ENCODE results near the gene DSCAM. TPM values are rescaled to one million over a fixed set of nuclear protein-coding genes. Genes with fewer than 3 reads are reported as not detected.

The DSCAM gene
- polyA plus RNA-seq, 3 donors: not detected

DNA sequence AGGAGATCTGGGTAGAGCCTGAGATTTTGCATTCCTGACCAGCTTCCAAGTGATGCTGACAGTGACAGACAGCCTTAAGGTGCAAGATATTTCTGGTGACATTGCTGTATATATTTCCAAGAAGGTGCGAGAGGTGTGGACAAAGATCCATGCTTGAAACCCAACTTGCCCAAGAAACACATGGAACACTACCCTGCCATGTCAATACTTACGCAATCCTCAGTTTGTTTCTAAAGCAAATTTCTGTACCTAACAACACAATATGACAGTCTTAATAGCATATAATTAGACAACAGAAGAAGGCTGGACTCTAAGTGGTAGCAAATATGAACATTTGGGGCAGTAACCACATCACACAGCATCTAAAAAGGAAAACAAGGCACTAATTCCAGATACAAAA, 260.4 kb downstream of the DSCAM start:
- H3K9ac ChIP-seq (ENCODE audit: insufficient read depth, low read length, poor library complexity, severe bottlenecking): no peak overlapping the region
- no peak overlapping the region for H2AFZ ChIP-seq (ENCODE audit: insufficient read depth, low read depth, low read length, poor library complexity, severe bottlenecking)
- no peaks in the 10 kb centered on the region for H3K27me3 ChIP-seq (ENCODE audit: control insufficient read depth in 2 of 2, insufficient read depth in 2 of 2, low read length in 2 of 2)
- TF ChIP-seq, protein P1, sequence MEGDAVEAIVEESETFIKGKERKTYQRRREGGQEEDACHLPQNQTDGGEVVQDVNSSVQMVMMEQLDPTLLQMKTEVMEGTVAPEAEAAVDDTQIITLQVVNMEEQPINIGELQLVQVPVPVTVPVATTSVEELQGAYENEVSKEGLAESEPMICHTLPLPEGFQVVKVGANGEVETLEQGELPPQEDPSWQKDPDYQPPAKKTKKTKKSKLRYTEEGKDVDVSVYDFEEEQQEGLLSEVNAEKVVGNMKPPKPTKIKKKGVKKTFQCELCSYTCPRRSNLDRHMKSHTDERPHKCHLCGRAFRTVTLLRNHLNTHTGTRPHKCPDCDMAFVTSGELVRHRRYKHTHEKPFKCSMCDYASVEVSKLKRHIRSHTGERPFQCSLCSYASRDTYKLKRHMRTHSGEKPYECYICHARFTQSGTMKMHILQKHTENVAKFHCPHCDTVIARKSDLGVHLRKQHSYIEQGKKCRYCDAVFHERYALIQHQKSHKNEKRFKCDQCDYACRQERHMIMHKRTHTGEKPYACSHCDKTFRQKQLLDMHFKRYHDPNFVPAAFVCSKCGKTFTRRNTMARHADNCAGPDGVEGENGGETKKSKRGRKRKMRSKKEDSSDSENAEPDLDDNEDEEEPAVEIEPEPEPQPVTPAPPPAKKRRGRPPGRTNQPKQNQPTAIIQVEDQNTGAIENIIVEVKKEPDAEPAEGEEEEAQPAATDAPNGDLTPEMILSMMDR (IDR thresholded peaks at IDR 0.05): no peak
- H3K27ac Mint-ChIP-seq: no peak overlapping the region
- no peaks in the 10 kb centered on the region for H3K4me1 ChIP-seq (ENCODE audit: control insufficient read depth in 1 of 2, insufficient read depth in 2 of 2, low read length in 2 of 2)
- no CpG with 5 or more reads among the region's 2 CpGs for WGBS (ENCODE audit: insufficient coverage)
- no peaks in the 10 kb centered on the region for H3K4me1 Mint-ChIP-seq
- no peaks in the 10 kb centered on the region for H3K36me3 Mint-ChIP-seq
- H3K27ac ChIP-seq (ENCODE audit: low read depth in 1 of 2, low read length in 2 of 2): no peak overlapping the region
- no peaks in the 10 kb centered on the region for H3K36me3 ChIP-seq (replicated peaks in 1 of 2; ENCODE audit: control insufficient read depth in 1 of 2, insufficient read depth in 2 of 2, low read length in 2 of 2)
- no peak for DNase-seq
- H3K4me3 ChIP-seq (replicated peaks in 1 of 3; ENCODE audit: low read depth in 2 of 3, low read length in 3 of 3): no peak overlapping the region
- H3K4me3 Mint-ChIP-seq: no peak overlapping the region
- intact Hi-C loops (cut with micrococcal nuclease): no loop called here
- no peaks in the 10 kb centered on the region for H3K79me2 ChIP-seq (ENCODE audit: insufficient read depth, low read length)
- no peaks in the 10 kb centered on the region for H4K20me1 ChIP-seq (ENCODE audit: insufficient read depth, low read length)
- H3K9me3 ChIP-seq (replicated peaks in 1 of 2; ENCODE audit: control insufficient read depth in 1 of 2, insufficient read depth in 1 of 2, low read length in 2 of 2): peaks cover 0 to 8% of the 10 kb centered on the region in 2 donors
- H3K27me3 Mint-ChIP-seq (ENCODE audit: low read depth in 3 of 3): no peaks in the 10 kb centered on the region
- H3K9me3 Mint-ChIP-seq: peaks cover 0 to 16% (median 7%) of the 10 kb centered on the region in 7 donors
- H3K4me2 ChIP-seq (replicated peaks; ENCODE audit: extremely low read depth, low read length, poor library complexity, severe bottlenecking): no peak overlapping the region

DNA sequence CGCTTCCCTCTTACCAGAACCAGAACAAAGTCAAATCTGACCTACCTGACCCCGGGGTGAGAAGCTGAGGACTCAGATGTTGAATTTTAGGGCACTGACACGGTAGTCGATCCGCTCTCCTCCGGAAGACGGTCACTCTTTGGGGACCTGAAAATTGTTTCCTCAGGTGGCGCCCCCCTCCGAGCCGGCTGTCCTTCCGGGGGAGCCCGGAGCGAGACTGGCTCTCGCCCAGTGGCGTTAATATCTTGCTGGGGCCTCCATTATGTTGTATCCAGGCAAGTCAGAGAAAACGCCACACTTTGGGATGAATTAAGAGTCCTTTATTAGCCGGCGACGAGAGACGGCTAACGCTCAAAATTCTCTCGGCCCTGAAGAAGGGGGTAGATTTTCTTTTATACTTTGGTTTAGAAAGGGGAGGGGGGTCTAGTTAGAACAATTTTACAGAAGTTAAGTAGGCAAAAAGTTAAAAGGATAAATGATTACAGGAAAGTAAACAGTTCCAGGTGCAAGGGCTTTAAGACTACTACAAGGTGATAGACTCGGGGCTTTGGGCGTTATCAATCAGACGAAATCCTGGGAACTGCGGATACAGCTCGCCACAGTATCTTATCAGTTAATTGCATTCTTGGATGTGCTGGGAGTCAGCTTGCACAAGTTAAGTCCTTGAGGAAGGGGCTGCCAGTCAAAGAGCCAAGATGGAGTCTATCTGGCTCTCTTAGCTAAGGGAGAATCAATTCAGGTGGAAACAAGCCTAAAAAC, 269.5 kb downstream of the DSCAM start:
- Histone ChIP-seq H3K27me3 (ENCODE audit: control insufficient read depth in 2 of 2, insufficient read depth in 2 of 2, low read length in 2 of 2) (no peaks in the 10 kb centered on the region), H4K20me1 (ENCODE audit: insufficient read depth, low read length) (no peaks in the 10 kb centered on the region), H3K4me2 (replicated peaks; ENCODE audit: extremely low read depth, low read length, poor library complexity, severe bottlenecking) (no peak overlapping the region), H3K9ac (ENCODE audit: insufficient read depth, low read length, poor library complexity, severe bottlenecking) (no peak overlapping the region), H2AFZ (ENCODE audit: insufficient read depth, low read depth, low read length, poor library complexity, severe bottlenecking) (no peak overlapping the region), H3K27ac (ENCODE audit: low read depth in 1 of 2, low read length in 2 of 2) (no peak overlapping the region), H3K36me3 (replicated peaks in 1 of 2; ENCODE audit: control insufficient read depth in 1 of 2, insufficient read depth in 2 of 2, low read length in 2 of 2) (no peaks in the 10 kb centered on the region), H3K9me3 (replicated peaks in 1 of 2; ENCODE audit: control insufficient read depth in 1 of 2, insufficient read depth in 1 of 2, low read length in 2 of 2) (peaks cover 0 to 10% of the 10 kb centered on the region in 2 donors), H3K79me2 (ENCODE audit: insufficient read depth, low read length) (no peaks in the 10 kb centered on the region), H3K4me3 (replicated peaks in 1 of 3; ENCODE audit: low read depth in 2 of 3, low read length in 3 of 3) (no peak overlapping the region), H3K4me1 (ENCODE audit: control insufficient read depth in 1 of 2, insufficient read depth in 2 of 2, low read length in 2 of 2) (no peaks in the 10 kb centered on the region)
- TF ChIP-seq, protein P1 (IDR thresholded peaks at IDR 0.05): no peak
- DNase-seq: no peak
- Mint-ChIP-seq H3K36me3 (no peaks in the 10 kb centered on the region), H3K27ac (no peak overlapping the region), H3K9me3 (peaks cover 0 to 15% (median 8%) of the 10 kb centered on the region in 7 donors), H3K4me1 (no peaks in the 10 kb centered on the region), H3K27me3 (ENCODE audit: low read depth in 3 of 3) (peaks cover 0 to 1% (median 0%) of the 10 kb centered on the region in 3 donors), H3K4me3 (no peak overlapping the region)
- intact Hi-C loops (cut with micrococcal nuclease): no loop called here
- WGBS (ENCODE audit: insufficient coverage): 95% methylated on average over 21 of the region's 27 CpGs
